ENCODE data around the gene PCK1.

Gene PCK1

DNA sequence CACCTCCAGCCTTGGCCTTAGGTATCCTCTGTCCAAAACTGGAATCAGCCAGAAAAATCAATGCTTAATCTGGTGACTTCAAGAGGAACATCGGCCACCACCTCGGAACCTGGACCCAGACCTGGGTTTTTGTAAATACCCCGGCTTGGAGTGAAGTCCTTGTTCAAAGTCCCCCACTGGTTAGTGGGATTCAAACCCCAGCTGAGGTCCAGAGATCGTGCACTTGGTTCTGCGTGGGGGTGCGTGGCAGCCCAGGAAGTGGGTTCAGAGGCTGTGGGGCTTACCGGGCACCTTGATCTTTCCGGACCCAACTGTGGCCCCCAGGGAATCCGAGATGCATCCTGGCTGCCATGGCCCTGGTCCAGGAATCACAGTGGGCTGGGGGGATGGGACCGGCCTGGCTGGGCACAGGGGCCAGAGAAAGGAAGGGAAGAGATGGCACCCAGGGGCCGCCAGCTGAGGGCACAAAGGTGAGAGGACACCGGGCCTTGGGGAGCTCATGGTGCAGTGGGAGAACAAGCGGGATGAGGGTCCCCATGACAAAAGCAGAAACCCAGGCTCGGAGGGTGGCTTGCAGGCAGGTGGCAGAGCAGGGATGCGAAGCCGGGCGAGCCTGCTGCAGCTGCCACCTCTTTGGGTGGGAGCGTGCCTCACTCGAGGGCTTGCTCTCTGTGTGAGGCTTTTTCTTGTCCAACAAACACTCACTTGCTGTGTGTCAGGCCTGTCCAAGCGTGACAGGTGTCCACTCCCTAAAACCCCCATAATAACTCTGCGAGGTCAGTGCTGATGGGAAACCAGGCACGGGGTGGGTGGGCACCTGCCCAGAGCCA lies 31.6 kb downstream of the PCK1 start:
- WGBS, 2 experiments (ENCODE audit: insufficient coverage in 2 of 2) = 86 to 96% methylated on average over 18 to 22 of the region's 22 CpGs
- no peaks in the 10 kb centered on the region for H3K4me1 ChIP-seq (ENCODE audit: control insufficient read depth, insufficient read depth, low read length, poor library complexity, severe bottlenecking)
- H3K27ac ChIP-seq (ENCODE audit: low read depth, low read length, severe bottlenecking) = no peak overlapping the region
- H3K36me3 ChIP-seq (ENCODE audit: control insufficient read depth, insufficient read depth, low read length) = no peaks in the 10 kb centered on the region
- H3K9me3 ChIP-seq (ENCODE audit: control insufficient read depth, low read length) = no peaks in the 10 kb centered on the region
- H3K4me3 ChIP-seq (ENCODE audit: extremely low read depth, insufficient read depth, low read length, poor library complexity, severe bottlenecking) = no peak overlapping the region

DNA sequence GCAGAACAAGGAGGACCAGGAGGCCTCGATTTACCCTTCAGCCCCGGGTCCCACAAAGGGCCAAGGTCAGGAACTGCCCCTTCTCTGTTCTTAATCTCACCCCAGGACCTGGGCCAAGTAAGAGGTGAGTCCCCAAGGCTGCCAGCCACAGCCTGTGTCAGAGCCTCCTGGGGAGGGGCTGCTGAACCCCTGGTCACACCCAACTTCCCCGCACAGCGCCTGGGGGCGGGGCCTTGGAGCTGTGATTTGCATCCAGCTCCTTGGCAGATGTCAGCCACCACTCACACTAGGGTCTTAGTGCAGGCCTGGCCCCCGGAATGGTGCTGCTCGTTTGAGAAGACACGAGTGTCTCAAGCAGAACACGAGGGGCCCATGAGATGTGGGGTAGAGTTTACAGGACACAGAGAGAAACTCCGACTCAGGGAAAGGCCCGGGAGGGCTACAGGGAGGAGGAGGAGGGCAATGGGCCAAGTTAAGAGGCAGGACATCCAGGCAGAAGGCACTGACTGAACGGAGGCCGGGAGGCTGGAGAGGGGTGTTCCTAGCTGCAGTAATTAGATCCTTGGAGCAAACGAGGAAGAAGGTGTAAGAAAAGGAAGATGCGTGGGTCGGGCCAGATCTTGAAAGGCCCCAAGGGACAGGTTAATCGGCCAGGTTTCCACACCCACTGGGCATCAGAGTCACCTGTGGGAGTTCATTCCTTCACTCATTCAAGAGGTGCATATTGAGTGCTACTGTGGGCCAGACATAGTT lies 32.4 kb downstream of the PCK1 start:
- no peak overlapping the region for H3K27ac ChIP-seq (ENCODE audit: low read depth, low read length, severe bottlenecking)
- no peaks in the 10 kb centered on the region for H3K9me3 ChIP-seq (ENCODE audit: control insufficient read depth, low read length)
- H3K4me3 ChIP-seq (ENCODE audit: extremely low read depth, insufficient read depth, low read length, poor library complexity, severe bottlenecking) = no peak overlapping the region
- 76 to 81% methylated on average over 14 to 15 of the region's 17 CpGs for WGBS, 2 experiments (ENCODE audit: insufficient coverage in 2 of 2)
- no peaks in the 10 kb centered on the region for H3K4me1 ChIP-seq (ENCODE audit: control insufficient read depth, insufficient read depth, low read length, poor library complexity, severe bottlenecking)
- H3K36me3 ChIP-seq (ENCODE audit: control insufficient read depth, insufficient read depth, low read length) = no peaks in the 10 kb centered on the region

- 54% methylated on average over 14 to 19 of the region's 27 CpGs for WGBS, 2 experiments (ENCODE audit: insufficient coverage in 2 of 2)
- no peaks in the 10 kb centered on the region for H3K4me1 ChIP-seq (ENCODE audit: control insufficient read depth, insufficient read depth, low read length, poor library complexity, severe bottlenecking)
Observed at GRCh38 chr20:57594092-57594951, 33.4 kb downstream of the PCK1 start.

GRCh38 chr20:57595041-57596030 lies 34.4 kb downstream of the PCK1 start:
- 88 to 93% methylated on average over 25 of the region's 25 CpGs for WGBS, 2 experiments (ENCODE audit: insufficient coverage in 2 of 2)

More at GRCh38 chr20:57594092-57594951, 33.4 kb downstream of the PCK1 start:
- no peak overlapping the region for H3K27ac ChIP-seq (ENCODE audit: low read depth, low read length, severe bottlenecking)
- H3K36me3 ChIP-seq (ENCODE audit: control insufficient read depth, insufficient read depth, low read length) = no peaks in the 10 kb centered on the region
- no peaks in the 10 kb centered on the region for H3K9me3 ChIP-seq (ENCODE audit: control insufficient read depth, low read length)
- no peak overlapping the region for H3K4me3 ChIP-seq (ENCODE audit: extremely low read depth, insufficient read depth, low read length, poor library complexity, severe bottlenecking)

DNA sequence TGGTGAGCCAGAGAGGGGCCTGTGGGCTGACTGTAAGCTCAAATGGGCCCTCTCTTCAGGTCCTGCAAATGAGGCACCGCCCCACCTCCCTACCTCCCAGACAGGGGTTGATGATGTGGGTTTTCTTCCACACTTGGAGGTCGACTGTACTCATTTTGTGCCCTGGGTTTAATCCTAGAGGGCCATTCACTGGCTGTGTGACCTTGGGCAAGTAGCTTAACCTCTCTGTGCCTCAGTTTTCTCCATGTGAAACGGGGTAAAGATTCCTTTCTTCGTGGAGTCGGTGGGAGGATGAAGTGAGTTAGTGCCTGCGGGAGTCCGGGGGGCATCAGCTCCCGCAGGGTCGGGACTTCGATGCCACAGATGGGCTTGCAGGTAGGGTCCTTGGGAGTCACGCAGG lies 35.4 kb downstream of the PCK1 start:
- Histone ChIP-seq H3K9me3 (ENCODE audit: control insufficient read depth, low read length) (no peaks in the 10 kb centered on the region), H3K36me3 (ENCODE audit: control insufficient read depth, insufficient read depth, low read length) (no peaks in the 10 kb centered on the region), H3K27ac (ENCODE audit: low read depth, low read length, severe bottlenecking) (no peak overlapping the region), H3K4me3 (ENCODE audit: extremely low read depth, insufficient read depth, low read length, poor library complexity, severe bottlenecking) (no peak overlapping the region), H3K4me1 (ENCODE audit: control insufficient read depth, insufficient read depth, low read length, poor library complexity, severe bottlenecking) (no peaks in the 10 kb centered on the region)
- 81 to 94% methylated on average over 8 to 9 of the region's 11 CpGs for WGBS, 2 experiments (ENCODE audit: insufficient coverage in 2 of 2)

More at GRCh38 chr20:57595041-57596030, 34.4 kb downstream of the PCK1 start:
- Histone ChIP-seq H3K4me1 (ENCODE audit: control insufficient read depth, insufficient read depth, low read length, poor library complexity, severe bottlenecking) (no peaks in the 10 kb centered on the region), H3K27ac (ENCODE audit: low read depth, low read length, severe bottlenecking) (no peak overlapping the region), H3K36me3 (ENCODE audit: control insufficient read depth, insufficient read depth, low read length) (no peaks in the 10 kb centered on the region), H3K9me3 (ENCODE audit: control insufficient read depth, low read length) (no peaks in the 10 kb centered on the region), H3K4me3 (ENCODE audit: extremely low read depth, insufficient read depth, low read length, poor library complexity, severe bottlenecking) (no peak overlapping the region)

DNA sequence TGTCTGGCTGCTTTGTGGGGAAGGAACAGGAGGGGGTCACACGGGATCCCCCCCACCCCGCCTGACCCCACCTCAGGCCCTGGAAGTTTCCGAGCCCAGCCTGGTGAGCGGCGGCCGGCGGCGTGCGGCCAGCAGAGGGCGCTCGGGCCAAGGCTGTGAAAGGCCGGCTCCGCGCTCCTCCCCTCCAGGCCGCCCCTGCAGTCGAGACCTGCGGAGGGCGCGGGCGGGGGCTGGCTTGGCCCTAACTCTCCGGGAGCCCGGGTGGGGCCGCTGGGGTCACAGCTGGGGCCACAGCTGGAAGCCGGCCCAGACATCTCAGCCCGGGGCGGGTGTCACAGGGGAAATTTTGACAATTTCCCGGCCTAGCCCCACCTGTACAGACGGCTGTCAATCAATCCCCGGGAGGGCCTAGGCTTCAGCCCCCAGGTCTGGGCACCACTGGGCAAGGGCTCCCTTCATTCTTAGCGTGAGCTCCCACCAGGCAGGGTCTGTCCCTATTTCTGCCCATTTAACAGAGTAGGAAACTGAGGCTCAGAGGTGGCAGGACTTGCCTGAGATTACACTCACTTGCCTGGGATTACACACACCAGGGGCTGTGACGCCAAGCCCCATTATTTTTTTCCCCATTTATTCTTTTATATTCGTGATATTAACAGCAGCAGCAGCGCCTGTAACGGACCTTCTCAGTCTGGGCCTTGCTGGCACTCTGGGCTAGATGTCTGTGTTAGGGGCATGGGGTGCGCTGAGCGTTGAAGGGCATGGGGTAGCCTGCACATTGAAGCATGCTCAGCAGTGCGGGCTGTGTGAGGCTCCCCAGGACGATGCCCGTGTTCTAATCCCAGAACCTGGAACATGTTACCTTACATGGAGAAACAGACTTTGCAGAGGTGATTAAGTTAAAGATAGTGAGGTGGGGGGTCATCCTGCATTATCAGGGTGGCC lies 36.4 kb downstream of the PCK1 start:
- H3K9me3 ChIP-seq (ENCODE audit: control insufficient read depth, low read length) = no peaks in the 10 kb centered on the region
- 27 to 30% methylated on average over 29 to 32 of the region's 39 CpGs for WGBS, 2 experiments (ENCODE audit: insufficient coverage in 2 of 2)
- H3K4me3 ChIP-seq (ENCODE audit: extremely low read depth, insufficient read depth, low read length, poor library complexity, severe bottlenecking) = no peak overlapping the region

DNA sequence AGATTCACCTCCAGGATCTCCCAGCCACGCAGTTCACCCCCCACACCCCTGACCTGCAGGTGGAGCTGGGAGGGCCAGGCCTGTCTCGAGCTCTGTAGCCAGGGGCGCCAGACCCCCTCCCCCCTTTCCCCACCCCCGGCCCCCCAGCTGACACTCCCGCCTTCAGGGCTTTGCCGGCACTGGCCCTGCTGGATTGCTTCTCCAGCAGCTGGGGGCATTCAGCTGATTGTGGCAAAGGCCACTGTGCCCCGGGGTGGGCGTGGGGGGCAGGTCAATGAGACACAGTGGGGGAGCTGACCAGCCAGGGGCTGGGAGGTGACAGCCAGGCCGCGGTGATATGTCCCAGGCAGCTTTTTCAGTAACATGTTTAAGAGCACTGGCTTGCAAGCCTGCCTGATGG lies 37.1 kb downstream of the PCK1 start:
- H3K9me3 ChIP-seq (ENCODE audit: control insufficient read depth, low read length) = no peaks in the 10 kb centered on the region
- no peaks in the 10 kb centered on the region for H3K36me3 ChIP-seq (ENCODE audit: control insufficient read depth, insufficient read depth, low read length)
- H3K27ac ChIP-seq (ENCODE audit: low read depth, low read length, severe bottlenecking) = no peak overlapping the region
- H3K4me1 ChIP-seq (ENCODE audit: control insufficient read depth, insufficient read depth, low read length, poor library complexity, severe bottlenecking) = no peaks in the 10 kb centered on the region
- H3K4me3 ChIP-seq (ENCODE audit: extremely low read depth, insufficient read depth, low read length, poor library complexity, severe bottlenecking) = no peak overlapping the region
- 0% methylated on average over 2 of the region's 10 CpGs; no CpG with 5 or more reads in 1 of the 2 experiments for WGBS, 2 experiments (ENCODE audit: insufficient coverage in 2 of 2)

More for the DNA sequence above, 36.4 kb downstream of the PCK1 start:
- no peak overlapping the region for H3K27ac ChIP-seq (ENCODE audit: low read depth, low read length, severe bottlenecking)
- H3K4me1 ChIP-seq (ENCODE audit: control insufficient read depth, insufficient read depth, low read length, poor library complexity, severe bottlenecking) = no peaks in the 10 kb centered on the region
- H3K36me3 ChIP-seq (ENCODE audit: control insufficient read depth, insufficient read depth, low read length) = no peaks in the 10 kb centered on the region

DNA sequence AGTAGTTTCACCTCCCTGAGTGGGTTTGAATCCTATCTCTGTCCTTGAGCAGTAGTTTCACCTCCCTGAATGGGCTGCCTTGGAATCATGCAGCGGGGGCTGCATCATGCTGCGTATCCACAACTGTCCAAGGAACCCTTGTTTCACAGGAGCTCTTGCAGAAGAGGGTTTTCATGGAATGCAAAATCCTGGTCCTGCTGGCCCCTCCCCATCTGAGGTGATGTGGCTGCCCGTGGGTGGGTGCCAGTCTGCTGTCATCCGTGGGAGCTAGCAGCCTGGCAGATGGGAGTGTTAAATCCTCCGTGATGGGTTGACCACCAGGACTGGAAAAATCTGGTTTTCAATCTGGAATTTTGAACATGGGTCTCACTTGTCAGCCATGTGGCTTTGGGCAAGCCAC lies 37.6 kb downstream of the PCK1 start:
- Histone ChIP-seq H3K36me3 (ENCODE audit: control insufficient read depth, insufficient read depth, low read length) (no peaks in the 10 kb centered on the region), H3K4me3 (ENCODE audit: extremely low read depth, insufficient read depth, low read length, poor library complexity, severe bottlenecking) (no peak overlapping the region), H3K9me3 (ENCODE audit: control insufficient read depth, low read length) (no peaks in the 10 kb centered on the region), H3K27ac (ENCODE audit: low read depth, low read length, severe bottlenecking) (no peak overlapping the region), H3K4me1 (ENCODE audit: control insufficient read depth, insufficient read depth, low read length, poor library complexity, severe bottlenecking) (no peaks in the 10 kb centered on the region)
- 82 to 91% methylated on average over 5 of the region's 5 CpGs for WGBS, 2 experiments (ENCODE audit: insufficient coverage in 2 of 2)

All from mesodermal cell (in vitro differentiated cells).